GM21529 (cell line): ENCODE results near the gene EVI2A.
A peak's percentile ranks its signal among the peaks of the same experiment; 100 is the strongest.
"Not testable (repeated sequence)": the region's sequence is repeated elsewhere in the genome, so short reads cannot be mapped to it uniquely, and the experiment has no call there.

ENCODE experiments used
- ATAC-seq: cut with Tn5 transposase; IDR thresholded peaks from one replicate; pipeline ENCODE4 v1.9.1; 2021; ENCODE audit not compliant: unreplicated experiment

EVI2A gene, protein sequence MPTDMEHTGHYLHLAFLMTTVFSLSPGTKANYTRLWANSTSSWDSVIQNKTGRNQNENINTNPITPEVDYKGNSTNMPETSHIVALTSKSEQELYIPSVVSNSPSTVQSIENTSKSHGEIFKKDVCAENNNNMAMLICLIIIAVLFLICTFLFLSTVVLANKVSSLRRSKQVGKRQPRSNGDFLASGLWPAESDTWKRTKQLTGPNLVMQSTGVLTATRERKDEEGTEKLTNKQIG

DNA sequence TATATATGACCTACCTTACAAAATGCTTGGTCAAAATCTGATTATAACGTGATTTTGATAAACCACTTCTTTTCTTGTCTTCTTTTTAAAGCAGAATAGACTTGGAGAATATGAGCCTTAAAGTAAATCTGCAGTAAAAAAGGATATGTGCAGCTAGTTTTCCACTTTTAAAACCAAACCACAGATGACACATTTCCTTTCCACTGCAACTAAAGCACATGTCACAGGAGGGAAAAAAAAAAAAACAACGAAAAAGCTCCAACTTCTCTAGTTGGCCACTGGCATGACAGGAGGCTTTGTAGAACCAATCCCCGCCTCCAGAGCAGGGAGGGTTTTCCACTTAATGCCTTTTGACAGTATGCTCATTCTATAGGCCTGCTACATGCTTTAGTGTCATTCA is at the start of gene EVI2A:
Gene EVI2A (minus strand): TSS at position 142 of the 400 bp plus-strand sequence. CDS start 2,609 bp downstream, outside the sequence.
- peak; percentile 45 for ATAC-seq

DNA sequence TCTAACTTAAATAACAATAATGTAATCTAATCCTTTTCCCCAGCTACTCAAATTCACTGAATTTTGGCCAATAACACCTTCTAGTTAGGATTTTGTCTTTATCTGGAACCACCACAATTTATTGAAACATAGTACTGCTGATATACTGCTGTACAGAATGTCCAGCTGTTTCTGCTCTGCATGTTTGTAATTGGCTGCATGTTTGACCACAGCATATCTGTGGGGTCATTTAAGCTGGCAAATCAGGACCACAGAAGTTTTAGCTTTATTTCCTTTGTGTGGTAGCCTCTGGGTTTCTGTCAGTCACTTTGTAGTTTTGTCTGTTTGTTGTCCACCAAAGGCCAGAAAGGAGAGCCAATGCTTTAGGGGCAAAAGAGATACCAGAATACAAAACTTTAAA is 47.8 kb upstream of the EVI2A start:
- no peak for ATAC-seq

GRCh38 chr17:31366088-31366487 is 44.7 kb upstream of the EVI2A start:
- ATAC-seq = no peak

GRCh38 chr17:31364012-31364411 is 42.6 kb upstream of the EVI2A start:
- ATAC-seq = no peak

GRCh38 chr17:31357839-31358394 is 36.5 kb upstream of the EVI2A start:
- no peak for ATAC-seq

DNA sequence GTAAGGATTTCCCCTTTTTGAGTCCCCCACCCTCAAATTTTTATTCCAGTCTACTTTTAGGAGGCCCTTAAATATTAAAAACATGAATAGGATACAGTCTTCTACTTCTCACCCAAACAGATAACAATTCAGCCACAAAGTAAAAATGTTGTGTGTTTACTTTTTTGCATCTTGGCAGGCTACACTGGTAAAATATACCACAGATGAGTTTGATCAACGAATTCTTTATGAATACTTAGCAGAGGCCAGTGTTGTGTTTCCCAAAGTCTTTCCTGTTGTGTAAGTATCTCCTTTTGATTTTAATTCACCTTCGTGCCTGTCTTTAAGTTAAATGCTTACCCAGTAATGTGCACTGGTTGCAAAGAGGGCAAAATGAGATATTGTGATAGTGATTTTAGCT is 35.7 kb upstream of the EVI2A start:
- ATAC-seq = no peak

- ATAC-seq = no peak
These were observed 34.5 kb upstream of the EVI2A start for GRCh38 chr17:31355935-31356334.

GRCh38 chr17:31349454-31349853 is 28.0 kb upstream of the EVI2A start:
- no peak for ATAC-seq

DNA sequence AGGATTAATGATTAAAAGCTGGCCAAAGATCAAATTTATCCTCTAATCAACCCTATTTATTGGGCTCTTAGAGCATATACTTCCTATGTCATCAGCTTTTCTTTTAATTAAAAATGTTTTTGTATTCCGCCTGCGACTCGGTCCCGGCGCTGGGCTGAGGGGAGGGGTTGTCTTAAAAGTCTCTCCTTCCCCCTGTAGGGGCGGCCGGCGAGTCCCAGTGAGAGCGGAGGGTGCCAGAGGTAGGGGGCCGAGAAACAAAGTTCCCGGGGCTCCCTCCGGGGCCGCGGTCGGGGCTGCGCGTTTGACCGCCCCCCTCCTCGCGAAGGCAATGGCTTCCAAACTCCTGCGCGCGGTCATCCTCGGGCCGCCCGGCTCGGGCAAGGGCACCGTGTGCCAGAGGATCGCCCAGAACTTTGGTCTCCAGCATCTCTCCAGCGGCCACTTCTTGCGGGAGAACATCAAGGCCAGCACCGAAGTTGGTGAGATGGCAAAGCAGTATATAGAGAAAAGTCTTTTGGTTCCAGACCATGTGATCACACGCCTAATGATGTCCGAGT is 23.8 kb upstream of the EVI2A start:
- not testable (repeated sequence) for ATAC-seq

GRCh38 chr17:31339906-31340661 is 18.7 kb upstream of the EVI2A start:
- no peak for ATAC-seq

- no peak for ATAC-seq
These were observed 7.8 kb upstream of the EVI2A start for GRCh38 chr17:31329221-31329620.

DNA sequence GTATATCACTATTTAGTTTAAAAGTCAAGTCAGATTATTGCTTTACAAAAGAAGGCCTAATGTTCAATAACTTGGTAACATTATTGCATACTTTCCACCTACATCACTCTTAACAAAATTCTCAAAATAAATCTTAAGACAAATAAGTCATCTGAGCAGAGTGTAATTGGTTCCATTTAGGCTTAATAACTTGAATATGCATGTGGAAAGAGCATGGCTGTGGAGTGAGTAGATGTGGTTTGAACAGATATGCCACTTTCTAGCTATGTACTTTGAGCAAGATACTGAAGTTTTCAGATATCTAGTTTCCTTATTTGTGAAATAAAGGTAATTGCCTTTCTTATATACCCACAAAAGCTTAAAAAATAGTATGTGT is 6.7 kb upstream of the EVI2A start:
- ATAC-seq = no peak

- ATAC-seq = no peak
These were observed 6.2 kb upstream of the EVI2A start for GRCh38 chr17:31327534-31328159.

- ATAC-seq = no peak
These were observed 2.1 kb upstream of the EVI2A start for GRCh38 chr17:31323551-31323950.

- ATAC-seq = no peak
These were observed 544 bp upstream of the EVI2A start for GRCh38 chr17:31321966-31322365.

DNA sequence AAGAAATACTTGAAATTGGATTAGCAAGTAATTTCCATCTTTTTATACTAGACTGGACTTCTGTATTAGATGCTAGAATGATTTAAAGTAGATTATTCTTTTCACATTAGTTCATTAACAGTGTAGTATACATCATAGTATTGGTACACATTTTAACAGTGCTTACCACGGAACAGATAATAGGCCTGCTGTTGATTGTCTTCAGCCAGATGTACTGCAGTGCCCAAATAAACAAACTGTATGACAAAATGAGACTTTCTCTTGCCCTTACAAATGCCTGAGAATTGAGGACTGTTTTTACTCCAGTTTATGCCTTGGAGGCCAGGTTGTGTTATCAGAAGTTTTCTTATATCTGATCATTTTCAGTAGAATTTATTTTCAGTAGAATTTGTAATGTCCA is 631 bp downstream of the EVI2A start:
- no peak for ATAC-seq

DNA sequence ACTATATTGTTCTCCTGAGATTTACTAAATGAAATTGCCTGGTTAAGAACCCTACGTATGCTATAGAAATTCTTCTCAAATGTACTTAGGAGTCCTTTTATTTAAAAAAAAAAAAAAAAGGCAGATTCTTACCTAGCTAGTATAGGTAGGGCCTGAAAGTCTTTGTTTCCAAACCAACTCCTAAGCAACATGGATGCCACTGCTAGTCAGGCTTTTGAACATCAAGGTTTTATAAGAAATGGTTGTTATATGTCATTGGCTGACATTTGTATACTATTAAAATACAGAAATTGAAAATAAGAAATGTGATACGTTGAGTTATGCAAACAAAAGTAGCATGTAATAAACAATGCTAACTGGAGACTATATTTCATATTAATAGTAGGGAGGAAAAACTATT is 1.2 kb downstream of the EVI2A start:
- no peak for ATAC-seq

DNA sequence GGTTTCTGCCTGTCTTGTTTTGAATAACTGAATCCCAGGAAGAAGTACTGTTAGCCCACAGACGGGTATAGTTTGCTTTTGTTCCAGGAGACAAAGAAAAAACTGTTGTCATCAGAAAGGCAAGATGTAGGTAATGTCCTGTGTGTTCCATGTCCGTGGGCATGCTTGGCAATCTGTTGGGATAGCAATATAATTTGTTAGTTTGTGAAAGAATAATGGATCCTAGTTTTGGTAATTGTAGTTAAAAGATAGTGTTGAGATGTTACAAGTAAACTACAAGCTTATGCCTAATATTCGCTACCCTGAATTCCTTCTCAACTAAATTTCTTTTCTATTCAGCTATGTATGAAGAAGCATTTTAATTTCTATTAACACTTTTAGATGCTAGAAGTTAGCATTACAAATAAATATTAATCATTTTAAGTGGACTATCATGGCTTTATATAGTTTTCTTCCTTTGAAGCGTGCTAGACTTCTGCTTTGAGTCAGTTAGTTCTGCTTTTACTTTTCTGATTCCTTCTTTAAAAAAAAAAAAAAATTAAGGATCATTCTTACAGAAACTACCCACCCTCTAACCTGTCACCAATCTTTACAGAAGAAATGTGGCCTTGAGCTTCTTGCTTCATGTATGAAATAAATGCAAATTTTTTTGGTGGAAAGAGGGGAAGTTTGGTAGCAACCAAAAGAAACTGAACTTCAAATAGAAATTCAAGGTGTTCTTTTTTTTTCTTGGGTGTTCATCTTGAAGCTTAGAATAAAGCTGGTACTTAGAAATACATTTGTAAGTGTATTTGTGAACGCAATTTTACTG is 2.4 kb downstream of the EVI2A start:
- ATAC-seq = peak; percentile 28

- peak; percentile 42 for ATAC-seq
These were observed 3.1 kb downstream of the EVI2A start for GRCh38 chr17:31318298-31318801.

DNA sequence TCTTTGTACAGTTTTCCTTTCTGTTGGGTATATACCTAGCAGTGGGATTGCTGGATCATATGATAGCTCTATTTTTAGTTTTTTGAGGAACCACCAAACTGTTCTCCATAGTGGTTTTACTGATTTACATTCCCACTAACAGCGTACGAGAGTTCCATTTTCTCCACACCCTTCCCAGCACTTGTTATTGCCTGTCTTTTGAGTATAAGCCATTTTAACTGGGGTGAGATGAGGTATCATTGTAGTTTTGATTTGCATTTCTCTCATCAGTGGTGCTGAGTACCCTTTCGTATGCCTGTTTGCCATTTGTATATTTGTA is 6.7 kb downstream of the EVI2A start:
- ATAC-seq = no peak
